NCI-H2029 treated with DMSO at 0.1 percent for 48 hours (cell line): ENCODE measurements around the gene KRTAP5-5.

Experiments
- DNase-seq: peaks from one replicate; lab custom pipeline; 2025; lab: John Stamatoyannopoulos, UW

The KRTAP5-5 gene

DNA sequence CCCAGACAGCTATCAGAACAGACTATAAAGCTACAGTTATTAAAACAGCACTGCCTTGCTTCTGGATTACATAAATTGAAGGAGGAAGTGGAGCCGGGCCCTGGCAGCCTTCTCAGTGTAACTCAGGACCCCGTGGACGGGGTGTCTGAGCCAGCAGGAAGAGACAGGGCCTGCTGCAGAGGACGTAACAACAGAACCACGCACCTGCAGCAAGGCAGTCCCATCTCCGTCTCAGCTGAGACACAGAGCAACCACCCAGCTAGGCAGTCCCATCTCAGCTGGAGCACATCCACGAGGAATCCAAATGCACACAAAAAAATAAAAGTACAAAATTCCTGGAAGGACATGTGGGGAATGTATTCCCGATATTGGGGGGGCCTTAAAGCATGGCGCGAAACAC, 50.3 kb downstream of the KRTAP5-5 start:
- DNase-seq, result no peak
